ENCODE data around the gene CAST.

CAST gene

GRCh38 chr5:96823900-96824380 lies 161.8 kb downstream of the CAST start:
- no peak for DNase-seq
